PC-3 (cell line): ENCODE data around the gene RABEPK. TPM values are rescaled to one million over a fixed set of nuclear protein-coding genes. Genes with fewer than 3 reads are reported as not detected.

Source experiments
- ATAC-seq: fragments of 200-7000 bp; cut with Tn5 transposase; 2 replicates; pipeline ENCODE4 v1.9.1; 2020; ENCODE audit warnings: mild to moderate bottlenecking, moderate library complexity
- BruUV-seq: library from RNA; stranded (reverse); fragments of 400-500 nt; replicated peaks from 2 replicates; lab custom pipeline; 2021; lab: Mats Ljungman, UMichigan
- CTCF ChIA-PET: fragments of 300-600 bp; sonication (Branson Sonifier 250); formaldehyde crosslinking; loops from one replicate; lab custom pipeline; 2022; ENCODE audit warnings: antibody characterized with exemption; lab: Charles Lee
- POLR2A ChIA-PET: fragments of 300-600 bp; sonication (Branson Sonifier 250); formaldehyde crosslinking; loops from one replicate; lab custom pipeline; 2022; ENCODE audit warnings: antibody characterized with exemption; ENCODE audit not compliant: unreplicated experiment; lab: Charles Lee
- DNase-seq: peaks from one replicate; pipeline ENCODE4 v3.0.0-alpha.2; 2015
- H2AFZ ChIP-seq: fragments of 300-600 bp; sonication (generic); 2 replicates; pipeline ENCODE4 v1.6.0; 2016; ENCODE audit warnings: antibody characterized with exemption, low read length
- H3F3A ChIP-seq: fragments of 300-600 bp; sonication (generic); one replicate; pipeline ENCODE4 v1.6.0; 2017; ENCODE audit warnings: antibody characterized with exemption, low read length, control low read depth, mild to moderate bottlenecking; ENCODE audit not compliant: unreplicated experiment
- H3K27ac ChIP-seq: fragments of 300-600 bp; sonication (generic); 2 replicates; pipeline ENCODE4 v1.5.1; 2016; ENCODE audit warnings: mild to moderate bottlenecking, low read length
- H3K27me3 ChIP-seq: fragments of 300-600 bp; sonication (generic); 2 replicates; pipeline ENCODE4 v1.6.1; 2016; ENCODE audit warnings: low read length, mixed read lengths
- H3K36me3 ChIP-seq: fragments of 300-600 bp; sonication (generic); 2 replicates; pipeline ENCODE4 v1.6.1; 2016; ENCODE audit warnings: low read depth, mixed run types, low read length, mixed read lengths
- H3K4me1 ChIP-seq: fragments of 300-600 bp; sonication (generic); 2 replicates; pipeline ENCODE4 v1.5.1; 2016; ENCODE audit warnings: low read length; ENCODE audit not compliant: insufficient read depth
- H3K4me2 ChIP-seq: fragments of 300-600 bp; sonication (generic); 2 replicates; pipeline ENCODE4 v1.6.0; 2016; ENCODE audit warnings: low read length
- H3K4me3 ChIP-seq: fragments of 300-600 bp; sonication (generic); 2 replicates; pipeline ENCODE4 v1.5.1; 2016; ENCODE audit warnings: mild to moderate bottlenecking, low read length, mixed read lengths
- H3K79me2 ChIP-seq: fragments of 300-600 bp; sonication (generic); 2 replicates; pipeline ENCODE4 v1.6.1; 2017; ENCODE audit warnings: low read length, mixed read lengths
- H3K9ac ChIP-seq: fragments of 300-600 bp; sonication (generic); 2 replicates; pipeline ENCODE4 v1.6.0; 2016; ENCODE audit warnings: mild to moderate bottlenecking, low read length
- H3K9me2 ChIP-seq: fragments of 300-600 bp; sonication (generic); replicated peaks from 2 replicates; pipeline ENCODE4 v1.6.1; 2016; ENCODE audit warnings: mixed run types, low read length, mixed read lengths
- H3K9me3 ChIP-seq: fragments of 300-600 bp; sonication (generic); 2 replicates; pipeline ENCODE4 v1.6.1; 2016; ENCODE audit warnings: low read length, mixed read lengths
- H4K20me1 ChIP-seq: fragments of 300-600 bp; sonication (generic); 2 replicates; pipeline ENCODE4 v1.6.1; 2016; ENCODE audit warnings: low read length, mixed read lengths
- EZH2 ChIP-seq: fragments of 300-600 bp; sonication (generic); IDR thresholded peaks from one replicate; pipeline ENCODE4 v1.6.1; 2017; ENCODE audit warnings: antibody characterized with exemption, mild to moderate bottlenecking, low read length; ENCODE audit not compliant: unreplicated experiment
- EZH2phosphoT487 ChIP-seq: fragments of 300-600 bp; sonication (generic); IDR thresholded peaks from 2 replicates; pipeline ENCODE4 v1.6.1; 2018; ENCODE audit warnings: mild to moderate bottlenecking, antibody characterized with exemption, low read length, borderline replicate concordance
- intact Hi-C: fragments of 100-400 bp; cut with micrococcal nuclease; formaldehyde crosslinking; loops from 2 replicates; pipeline ENCODE4 v1.9.0; 2023
- total RNA-seq: library from RNA; depleted of rRNA; stranded (reverse); fragments of >200 nt; gene quantifications from 2 replicates; pipeline ENCODE4 v1.2.3, GENCODE V29; 2014
- TF ChIP-seq, protein P1 (sequence below): fragments of 300-600 bp; sonication (generic); conservative IDR thresholded peaks from 2 replicates; pipeline ENCODE4 v1.5.1; 2017; ENCODE audit warnings: antibody characterized with exemption, low read depth, mild to moderate bottlenecking, low read length

Gene RABEPK
- total RNA-seq, 1 experiment from 2014 or later = 27.8 TPM

GRCh38 chr9:125255781-125256391 is 55.5 kb downstream of the RABEPK start:
- Histone ChIP-seq H2AFZ (no peak overlapping the region), H4K20me1 (no peaks in the 10 kb centered on the region), H3K36me3 (no peaks in the 10 kb centered on the region), H3K9me3 (no peaks in the 10 kb centered on the region), H3K4me2 (no peak overlapping the region), H3K9ac (no peak overlapping the region), H3K27me3 (no peaks in the 10 kb centered on the region), H3K79me2 (no peaks in the 10 kb centered on the region), H3F3A (no peaks in the 10 kb centered on the region), H3K4me1 (peaks cover 5% of the 10 kb centered on the region), H3K9me2 (no peaks in the 10 kb centered on the region), H3K4me3 (no peak overlapping the region), H3K27ac (no peak overlapping the region)
- DNase-seq (peak; percentile 26), ATAC-seq (no peak; the same call in 1 of the 2 replicates)
- BruUV-seq = no TSS peak
- ChIA-PET CTCF (no interaction called here), POLR2A (no interaction called here)
- intact Hi-C loops = loop anchor here (1.0 kb wide), 1 partner anchor 118 kb away; no protein-coding TSS in a partner anchor
- TF ChIP-seq EZH2phosphoT487 = no peak

- H3K79me2 ChIP-seq = peaks cover 16% of the 10 kb centered on the region
- no peak overlapping the region for H3K9ac ChIP-seq
- H3K9me3 ChIP-seq = no peaks in the 10 kb centered on the region
- no peak overlapping the region for H3K4me2 ChIP-seq
- no peak overlapping the region for H3K4me3 ChIP-seq
- no peaks in the 10 kb centered on the region for H3K27me3 ChIP-seq
- peaks cover 15% of the 10 kb centered on the region for H3K4me1 ChIP-seq
- DNase-seq (no peak), ATAC-seq (no peak)
- H4K20me1 ChIP-seq = 0 out of 2 replicates have a peak, but pooled peaks cover 4% of the 10 kb centered on the region
- TF ChIP-seq, protein P1, sequence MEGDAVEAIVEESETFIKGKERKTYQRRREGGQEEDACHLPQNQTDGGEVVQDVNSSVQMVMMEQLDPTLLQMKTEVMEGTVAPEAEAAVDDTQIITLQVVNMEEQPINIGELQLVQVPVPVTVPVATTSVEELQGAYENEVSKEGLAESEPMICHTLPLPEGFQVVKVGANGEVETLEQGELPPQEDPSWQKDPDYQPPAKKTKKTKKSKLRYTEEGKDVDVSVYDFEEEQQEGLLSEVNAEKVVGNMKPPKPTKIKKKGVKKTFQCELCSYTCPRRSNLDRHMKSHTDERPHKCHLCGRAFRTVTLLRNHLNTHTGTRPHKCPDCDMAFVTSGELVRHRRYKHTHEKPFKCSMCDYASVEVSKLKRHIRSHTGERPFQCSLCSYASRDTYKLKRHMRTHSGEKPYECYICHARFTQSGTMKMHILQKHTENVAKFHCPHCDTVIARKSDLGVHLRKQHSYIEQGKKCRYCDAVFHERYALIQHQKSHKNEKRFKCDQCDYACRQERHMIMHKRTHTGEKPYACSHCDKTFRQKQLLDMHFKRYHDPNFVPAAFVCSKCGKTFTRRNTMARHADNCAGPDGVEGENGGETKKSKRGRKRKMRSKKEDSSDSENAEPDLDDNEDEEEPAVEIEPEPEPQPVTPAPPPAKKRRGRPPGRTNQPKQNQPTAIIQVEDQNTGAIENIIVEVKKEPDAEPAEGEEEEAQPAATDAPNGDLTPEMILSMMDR = no peak
- no peak for TF ChIP-seq EZH2
- no peak for TF ChIP-seq EZH2phosphoT487
- no peaks in the 10 kb centered on the region for H3F3A ChIP-seq
- no peaks in the 10 kb centered on the region for H3K9me2 ChIP-seq
- CTCF ChIA-PET = no interaction called here
- H3K27ac ChIP-seq = no peak overlapping the region
- BruUV-seq = no TSS peak
- H3K36me3 ChIP-seq = no peaks in the 10 kb centered on the region
- POLR2A ChIA-PET = no interaction called here
- intact Hi-C loops = no loop called here
- H2AFZ ChIP-seq = no peak overlapping the region
These were observed 57.9 kb downstream of the RABEPK start for GRCh38 chr9:125258160-125258785.

GRCh38 chr9:125258832-125259534 is 58.6 kb downstream of the RABEPK start:
- Histone ChIP-seq H3K4me2 (no peak overlapping the region), H3K4me3 (no peak overlapping the region), H3K4me1 (peaks cover 15% of the 10 kb centered on the region), H3K9me3 (no peaks in the 10 kb centered on the region), H3K9me2 (no peaks in the 10 kb centered on the region), H3K79me2 (peaks cover 23% of the 10 kb centered on the region), H3K27ac (no peak overlapping the region), H4K20me1 (0 out of 2 replicates have a peak, but pooled peaks cover 4% of the 10 kb centered on the region), H3F3A (no peaks in the 10 kb centered on the region), H3K36me3 (no peaks in the 10 kb centered on the region), H2AFZ (no peak overlapping the region), H3K9ac (no peak overlapping the region), H3K27me3 (no peaks in the 10 kb centered on the region)
- POLR2A ChIA-PET = no interaction called here
- ATAC-seq (no peak), DNase-seq (peak; percentile 9)
- CTCF ChIA-PET = no interaction called here
- no TSS peak for BruUV-seq
- TF ChIP-seq EZH2 (no peak), EZH2phosphoT487 (no peak)
- TF ChIP-seq, protein P1 = no peak
- intact Hi-C loops = no loop called here
